Rectal smooth muscle tissue (tissue), 1 donor: ENCODE data around the gene COPE.

Source experiments
- H3K27ac ChIP-seq: one replicate; pipeline ENCODE4 v1.7.0; 2013; ENCODE audit warnings: low read depth, low read length, inconsistent platforms
- H3K27me3 ChIP-seq: one replicate; pipeline ENCODE4 v1.7.0; 2013; ENCODE audit warnings: low read length; ENCODE audit not compliant: control insufficient read depth, insufficient read depth
- H3K36me3 ChIP-seq: one replicate; pipeline ENCODE4 v1.7.0; 2013; ENCODE audit warnings: low read length; ENCODE audit not compliant: control insufficient read depth, insufficient read depth
- H3K4me1 ChIP-seq: one replicate; pipeline ENCODE4 v1.7.0; 2013; ENCODE audit warnings: low read length; ENCODE audit not compliant: control insufficient read depth, insufficient read depth
- H3K4me3 ChIP-seq: one replicate; pipeline ENCODE4 v1.7.0; 2013; ENCODE audit warnings: low read length
- H3K9ac ChIP-seq: one replicate; pipeline ENCODE4 v1.7.0; 2013; ENCODE audit warnings: low read length

Gene COPE

DNA sequence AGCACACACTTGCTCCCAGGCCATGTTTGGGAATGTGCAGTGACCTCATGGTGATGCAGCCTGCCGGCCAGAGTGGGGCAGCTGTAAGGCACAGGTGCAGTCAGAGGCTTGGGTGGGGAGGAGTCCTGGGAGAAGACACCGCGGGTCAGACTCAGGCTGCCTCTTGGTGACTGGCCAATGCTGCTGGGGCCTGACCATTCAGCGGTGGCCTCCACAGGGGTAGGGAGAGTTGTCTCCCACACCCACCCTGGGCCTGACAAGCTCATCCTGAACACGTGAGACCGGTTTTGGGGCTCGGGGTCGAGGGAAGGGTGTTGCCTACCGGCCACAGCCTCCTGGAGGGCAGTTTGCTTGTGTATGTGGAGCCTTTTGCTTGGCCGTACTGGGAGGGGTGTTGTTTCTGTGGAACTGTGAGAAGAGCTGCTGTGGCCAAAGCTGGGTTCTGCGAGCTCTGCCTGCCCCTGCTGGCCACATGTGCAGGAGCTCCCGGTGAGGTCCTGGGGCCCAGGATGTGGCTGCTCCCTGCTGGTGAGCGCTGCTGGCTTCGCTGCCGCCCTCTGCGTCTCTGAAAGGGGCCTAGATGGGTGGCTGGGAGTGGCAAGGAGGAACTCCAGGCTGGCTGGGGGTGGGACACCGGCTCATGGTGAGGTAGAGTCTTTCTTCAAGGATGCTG lies 65.3 kb downstream of the COPE start:
- H3K4me1 ChIP-seq, result peaks cover 4% of the 10 kb centered on the region
- peaks cover 65% of the 10 kb centered on the region for H3K36me3 ChIP-seq
- no peak overlapping the region for H3K9ac ChIP-seq
- H3K27ac ChIP-seq, result no peak overlapping the region
- no peak overlapping the region for H3K4me3 ChIP-seq
- H3K27me3 ChIP-seq, result no peaks in the 10 kb centered on the region

GRCh38 chr19:18852648-18853047 lies 66.5 kb downstream of the COPE start:
- H3K36me3 ChIP-seq, result peaks cover 58% of the 10 kb centered on the region
- H3K9ac ChIP-seq, result no peak overlapping the region
- no peaks in the 10 kb centered on the region for H3K27me3 ChIP-seq
- peaks cover 4% of the 10 kb centered on the region for H3K4me1 ChIP-seq
- no peak overlapping the region for H3K27ac ChIP-seq
- H3K4me3 ChIP-seq, result no peak overlapping the region

- H3K4me3 ChIP-seq, result no peak overlapping the region
- no peaks in the 10 kb centered on the region for H3K27me3 ChIP-seq
- H3K36me3 ChIP-seq, result peaks cover 54% of the 10 kb centered on the region
- H3K4me1 ChIP-seq, result peaks cover 11% of the 10 kb centered on the region
- H3K9ac ChIP-seq, result no peak overlapping the region
- H3K27ac ChIP-seq, result no peak overlapping the region
Measured at GRCh38 chr19:18851673-18852325, 67.4 kb downstream of the COPE start.

GRCh38 chr19:18850471-18851375 lies 68.5 kb downstream of the COPE start:
- Histone ChIP-seq H3K36me3 (peaks cover 43% of the 10 kb centered on the region), H3K9ac (no peak overlapping the region), H3K27ac (no peak overlapping the region), H3K4me3 (no peak overlapping the region), H3K27me3 (no peaks in the 10 kb centered on the region), H3K4me1 (peaks cover 11% of the 10 kb centered on the region)

DNA sequence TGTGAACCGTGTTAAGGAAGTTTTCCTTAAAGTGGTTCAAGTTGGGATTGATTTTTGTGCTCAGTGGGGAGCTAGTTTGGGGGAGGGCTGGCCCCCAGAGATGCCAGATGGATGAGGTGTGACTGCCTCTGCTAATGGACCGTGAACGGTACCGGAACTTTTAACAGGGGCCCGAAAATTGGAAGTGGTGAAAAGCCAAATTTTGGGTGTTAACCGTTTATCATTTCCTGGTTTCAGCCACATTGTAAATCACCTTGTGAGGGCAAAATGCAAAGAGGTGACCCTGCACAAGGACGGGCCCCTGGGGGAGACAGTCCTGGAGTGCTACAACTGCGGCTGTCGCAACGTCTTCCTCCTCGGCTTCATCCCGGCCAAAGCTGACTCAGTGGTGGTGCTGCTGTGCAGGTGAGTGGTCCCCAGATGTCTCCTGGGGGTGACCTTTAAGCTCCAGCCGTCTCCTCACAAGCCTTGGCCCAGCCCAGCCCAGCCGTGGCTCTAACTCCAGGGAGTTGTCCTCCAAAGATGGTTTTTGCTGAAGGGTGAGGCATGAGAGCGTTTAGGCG lies 69.3 kb downstream of the COPE start:
- no peak overlapping the region for H3K4me3 ChIP-seq
- peak overlapping the region; percentile 38 for H3K27ac ChIP-seq
- peaks cover 37% of the 10 kb centered on the region for H3K36me3 ChIP-seq
- H3K27me3 ChIP-seq, result no peaks in the 10 kb centered on the region
- peaks cover 11% of the 10 kb centered on the region for H3K4me1 ChIP-seq
- H3K9ac ChIP-seq, result no peak overlapping the region
